K562 (cell line): Measurements from ENCODE around the gene GCK. TPM values are rescaled to one million over a fixed set of nuclear protein-coding genes. Genes with fewer than 3 reads are reported as not detected.

ENCODE experiments used
- ARHGAP35 ChIP-seq: fragments of 450-650 bp; IDR thresholded peaks from 2 replicates; pipeline ENCODE4 v1.6.1; 2018; ENCODE audit not compliant: partially characterized antibody
- ATF1 ChIP-seq, 2 experiments: fragments of 450-650 bp in 1 of 2; IDR thresholded peaks; 2 replicates each; pipeline ENCODE4 v1.6.1; 2016; ENCODE audit warnings: missing compliant biosample characterization in 1 of 2, missing genetic modification characterization in 1 of 2
- E4F1 ChIP-seq: fragments of 250-450 bp; sonication (Bioruptor Pico); IDR thresholded peaks from 2 replicates; pipeline ENCODE4 v1.5.0; 2021; ENCODE audit warnings: mild to moderate bottlenecking, borderline replicate concordance
- GTF2B ChIP-seq: IDR thresholded peaks from 2 replicates; pipeline ENCODE4 v1.6.1; 2011; ENCODE audit not compliant: insufficient read length; ENCODE audit errors: extremely low read depth
- HSF4 ChIP-seq: fragments of 250-450 bp; sonication (Bioruptor Pico); IDR thresholded peaks from 2 replicates; pipeline ENCODE4 v2.1.2; 2022; ENCODE audit warnings: mild to moderate bottlenecking, moderate library complexity, borderline replicate concordance
- RBFOX2 ChIP-seq: fragments of 200-400 bp; formaldehyde crosslinking; IDR thresholded peaks from 2 replicates; pipeline ENCODE4 v1.6.1; 2017; ENCODE audit warnings: low read depth, mild to moderate bottlenecking, low read length, moderate library complexity
- ZC3H4 ChIP-seq: sonication (generic); formaldehyde crosslinking; IDR thresholded peaks from 2 replicates; pipeline ENCODE4 v1.9.0; 2021; ENCODE audit warnings: missing genetic modification reagents, borderline replicate concordance
- ZNF146 ChIP-seq: IDR thresholded peaks from one replicate; pipeline ENCODE4 v1.6.1; 2018; ENCODE audit warnings: missing compliant biosample characterization; ENCODE audit not compliant: unreplicated experiment
- ZNF395 ChIP-seq: fragments of 200-800 bp; sonication (Bioruptor generic); IDR thresholded peaks from 2 replicates; pipeline ENCODE4 v1.6.1; 2017; ENCODE audit warnings: missing genetic modification characterization, missing compliant biosample characterization
- ZNF639 ChIP-seq, 2 experiments: fragments of 200-800 bp in 1 of 2; sonication (Bioruptor generic) in 1 of 2; sonication (generic) in 1 of 2; formaldehyde crosslinking in 1 of 2; IDR thresholded peaks in 1 of 2; conservative IDR thresholded peaks in 1 of 2; 2 replicates each; pipeline versions ENCODE4 v1.5.0 to v1.6.1; 2016 to 2020; ENCODE audit warnings: missing compliant biosample characterization in 1 of 2, missing genetic modification characterization in 1 of 2, missing genetic modification reagents in 1 of 2
- ZNF740 ChIP-seq, 3 experiments: fragments of 200-800 bp in 1 of 3; sonication (Bioruptor generic) in 1 of 3; sonication (generic) in 1 of 3; formaldehyde crosslinking in 1 of 3; IDR thresholded peaks; 2 replicates each; pipeline versions ENCODE4 v1.6.1 to v1.8.0; 2016 to 2022; ENCODE audit warnings: mild to moderate bottlenecking in 2 of 3, missing compliant biosample characterization in 2 of 3, missing genetic modification characterization in 2 of 3, missing genetic modification reagents in 1 of 3
- polyA plus RNA-seq, 8 experiments: library from polyadenylated mRNA; depleted of rRNA in 4 of 8; stranded (reverse) in 5 of 8; unstranded in 3 of 8; fragments of >200 nt; fragmentation: Nextera tagmentation in 2 of 8; fragmentation: Illumina TruSeq in 1 of 8; extraction: Ambion mirVana in 2 of 8; extraction: Trizol in 1 of 8; gene quantifications; 2 replicates each; pipeline versions ENCODE4 v1.2.1 to v1.2.3, GENCODE V29; 2011 to 2014; ENCODE audit warnings: inconsistent platforms in 1 of 8, missing spikeins in 1 of 8
- total RNA-seq, 7 experiments: library from RNA; depleted of rRNA in 6 of 7; stranded (reverse); fragments of >200 nt in 6 of 7; fragmentation: Illumina TruSeq in 2 of 7; extraction: Trizol in 2 of 7; gene quantifications; 2 replicates each; pipeline versions ENCODE4 v1.2.1 to v1.2.3, GENCODE V29; 2011 to 2021; ENCODE audit warnings: low replicate concordance in 1 of 7

The GCK gene
- total and polyA plus RNA-seq, 9 of the 15 experiments (the other 6 are each of a cell fraction or from before 2014, with no cell fraction given) = 0.11 to 0.55 (median 0.16) TPM; not detected in 3

GRCh38 chr7:44147026-44147991 lies 41.9 kb downstream of the GCK start (continued):
- TF ChIP-seq E4F1 (no peak), ZNF146 (no peak), ZNF395 (CRISPR knock-in tag) (peak; percentile 70; the same call in 1 of the 2 replicates), ZNF740 (CRISPR knock-in tag; IDR thresholded peaks at IDR 0.05) (no peak), ZNF740 (tag; IDR thresholded peaks at IDR 0.05) (no peak), ZNF639 (CRISPR knock-in tag; conservative IDR thresholded peaks at IDR 0.05 in 1 of 2, IDR thresholded peaks at IDR 0.05 in 1 of 2) (no peak; a peak in 1 of 4 replicates), ATF1 (CRISPR knock-in tag; IDR thresholded peaks at IDR 0.05) (no peak), ATF1 (tag; IDR thresholded peaks at IDR 0.05) (peak; percentile 41; the same call in 1 of the 2 replicates), ZC3H4 (CRISPR knock-in tag) (no peak), HSF4 (CRISPR knock-in tag) (no peak), GTF2B (no peak), ARHGAP35 (no peak), RBFOX2 (peak; percentile 71)
